Loucy (cell line): ENCODE measurements around the gene QPCTL.

Source experiments
- H2AFZ ChIP-seq: fragments of 200-600 bp; sonication (generic); 2 replicates; pipeline ENCODE4 v1.6.0; 2016; ENCODE audit warnings: antibody characterized with exemption, mild to moderate bottlenecking, low read length, moderate library complexity
- H3F3A ChIP-seq: fragments of 200-600 bp; 2 replicates; pipeline ENCODE4 v1.6.0; 2016; ENCODE audit warnings: antibody characterized with exemption, low read depth, mild to moderate bottlenecking
- H3K27me3 ChIP-seq: fragments of 200-600 bp; sonication (generic); 2 replicates; pipeline ENCODE4 v1.6.1; 2014; ENCODE audit warnings: low read length, mild to moderate bottlenecking; ENCODE audit not compliant: insufficient read depth, poor library complexity, severe bottlenecking
- H3K36me3 ChIP-seq: fragments of 200-600 bp; sonication (generic); 2 replicates; pipeline ENCODE4 v1.6.1; 2016; ENCODE audit warnings: low read length; ENCODE audit not compliant: insufficient read depth
- H3K4me1 ChIP-seq: fragments of 200-600 bp; sonication (generic); 2 replicates; pipeline ENCODE4 v1.5.1; 2014; ENCODE audit warnings: low read length, mild to moderate bottlenecking; ENCODE audit not compliant: insufficient read depth, poor library complexity, severe bottlenecking
- H3K4me2 ChIP-seq: fragments of 200-600 bp; sonication (generic); 2 replicates; pipeline ENCODE4 v1.6.0; 2014; ENCODE audit warnings: antibody characterized with exemption, low read length, low read depth, mild to moderate bottlenecking; ENCODE audit not compliant: poor library complexity, severe bottlenecking
- H3K4me3 ChIP-seq: fragments of 200-600 bp; sonication (generic); 2 replicates; pipeline ENCODE4 v1.5.1; 2014; ENCODE audit warnings: low read length, mild to moderate bottlenecking, mixed read lengths; ENCODE audit not compliant: poor library complexity, severe bottlenecking
- H3K79me2 ChIP-seq: fragments of 200-600 bp; sonication (generic); 2 replicates; pipeline ENCODE4 v1.6.1; 2014; ENCODE audit warnings: low read length; ENCODE audit not compliant: insufficient read depth
- H3K9ac ChIP-seq: fragments of 200-600 bp; sonication (generic); 2 replicates; pipeline ENCODE4 v1.6.0; 2014; ENCODE audit warnings: mild to moderate bottlenecking, low read depth, low read length, moderate library complexity; ENCODE audit not compliant: poor library complexity, severe bottlenecking
- H3K9me2 ChIP-seq: fragments of 200-600 bp; sonication (generic); replicated peaks from 2 replicates; pipeline ENCODE4 v1.6.1; 2016; ENCODE audit warnings: low read depth, low read length, mixed read lengths
- H3K9me3 ChIP-seq: fragments of 200-600 bp; sonication (generic); 2 replicates; pipeline ENCODE4 v1.6.1; 2014; ENCODE audit warnings: mild to moderate bottlenecking, antibody characterized with exemption, low read length, low read depth; ENCODE audit not compliant: insufficient read depth
- H4K20me1 ChIP-seq: fragments of 200-600 bp; sonication (generic); 2 replicates; pipeline ENCODE4 v1.6.0; 2014; ENCODE audit warnings: antibody characterized with exemption, low read length, mild to moderate bottlenecking; ENCODE audit not compliant: insufficient read depth, poor library complexity, severe bottlenecking
- EZH2phosphoT487 ChIP-seq: fragments of 200-600 bp; IDR thresholded peaks from 2 replicates; pipeline ENCODE4 v1.6.1; 2018; ENCODE audit warnings: antibody characterized with exemption, mild to moderate bottlenecking, moderate library complexity, borderline replicate concordance
- TF ChIP-seq, protein P1 (sequence below): fragments of 200-600 bp; sonication (generic); conservative IDR thresholded peaks from 2 replicates; pipeline ENCODE4 v1.5.1; 2014; ENCODE audit warnings: mild to moderate bottlenecking, antibody characterized with exemption, low read length

Gene QPCTL

DNA sequence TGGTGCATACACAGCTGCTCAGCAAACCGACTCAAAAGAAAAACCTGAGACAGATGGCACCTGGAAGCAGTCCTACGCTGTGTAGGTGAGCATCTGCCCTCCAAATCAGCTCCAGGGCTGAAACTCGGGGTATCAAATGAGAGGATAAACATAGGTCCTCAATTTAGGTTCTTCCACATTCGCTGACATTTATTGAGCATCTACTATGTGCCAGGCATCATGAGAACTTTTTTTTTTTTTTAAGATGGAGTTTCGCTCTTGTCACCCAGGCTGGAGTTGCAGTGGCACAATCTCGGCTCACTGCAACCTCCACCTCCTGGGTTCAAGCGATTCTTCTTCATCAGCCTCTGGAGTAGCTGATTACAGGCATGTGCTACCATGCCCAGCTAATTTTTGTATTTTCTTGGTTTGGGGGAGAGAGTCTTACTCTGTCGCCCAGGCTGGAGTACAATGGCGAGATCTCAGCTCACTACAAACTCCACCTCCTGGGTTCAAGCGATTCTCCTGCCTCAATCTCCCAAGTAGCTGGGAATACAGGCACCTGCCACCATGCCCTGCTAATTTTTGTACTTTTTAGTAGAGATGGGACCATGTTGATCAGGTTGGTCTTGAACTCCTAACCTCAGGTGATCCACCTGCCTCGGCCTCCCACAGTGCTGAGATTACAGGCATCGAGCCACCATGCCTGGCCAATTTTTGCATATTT, 13.4 kb downstream of the QPCTL start:
- Histone ChIP-seq H3K4me3 (no peak overlapping the region), H3K79me2 (no peaks in the 10 kb centered on the region), H3F3A (no peaks in the 10 kb centered on the region), H3K4me2 (no peak overlapping the region), H4K20me1 (no peaks in the 10 kb centered on the region), H2AFZ (no peak overlapping the region), H3K9me2 (no peaks in the 10 kb centered on the region), H3K9ac (no peak overlapping the region), H3K36me3 (peaks cover 4% of the 10 kb centered on the region; the same call in 1 of the 2 replicates), H3K27me3 (no peaks in the 10 kb centered on the region), H3K4me1 (no peaks in the 10 kb centered on the region), H3K9me3 (no peaks in the 10 kb centered on the region)
- no peak for TF ChIP-seq EZH2phosphoT487
- TF ChIP-seq, protein P1, sequence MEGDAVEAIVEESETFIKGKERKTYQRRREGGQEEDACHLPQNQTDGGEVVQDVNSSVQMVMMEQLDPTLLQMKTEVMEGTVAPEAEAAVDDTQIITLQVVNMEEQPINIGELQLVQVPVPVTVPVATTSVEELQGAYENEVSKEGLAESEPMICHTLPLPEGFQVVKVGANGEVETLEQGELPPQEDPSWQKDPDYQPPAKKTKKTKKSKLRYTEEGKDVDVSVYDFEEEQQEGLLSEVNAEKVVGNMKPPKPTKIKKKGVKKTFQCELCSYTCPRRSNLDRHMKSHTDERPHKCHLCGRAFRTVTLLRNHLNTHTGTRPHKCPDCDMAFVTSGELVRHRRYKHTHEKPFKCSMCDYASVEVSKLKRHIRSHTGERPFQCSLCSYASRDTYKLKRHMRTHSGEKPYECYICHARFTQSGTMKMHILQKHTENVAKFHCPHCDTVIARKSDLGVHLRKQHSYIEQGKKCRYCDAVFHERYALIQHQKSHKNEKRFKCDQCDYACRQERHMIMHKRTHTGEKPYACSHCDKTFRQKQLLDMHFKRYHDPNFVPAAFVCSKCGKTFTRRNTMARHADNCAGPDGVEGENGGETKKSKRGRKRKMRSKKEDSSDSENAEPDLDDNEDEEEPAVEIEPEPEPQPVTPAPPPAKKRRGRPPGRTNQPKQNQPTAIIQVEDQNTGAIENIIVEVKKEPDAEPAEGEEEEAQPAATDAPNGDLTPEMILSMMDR: no peak

DNA sequence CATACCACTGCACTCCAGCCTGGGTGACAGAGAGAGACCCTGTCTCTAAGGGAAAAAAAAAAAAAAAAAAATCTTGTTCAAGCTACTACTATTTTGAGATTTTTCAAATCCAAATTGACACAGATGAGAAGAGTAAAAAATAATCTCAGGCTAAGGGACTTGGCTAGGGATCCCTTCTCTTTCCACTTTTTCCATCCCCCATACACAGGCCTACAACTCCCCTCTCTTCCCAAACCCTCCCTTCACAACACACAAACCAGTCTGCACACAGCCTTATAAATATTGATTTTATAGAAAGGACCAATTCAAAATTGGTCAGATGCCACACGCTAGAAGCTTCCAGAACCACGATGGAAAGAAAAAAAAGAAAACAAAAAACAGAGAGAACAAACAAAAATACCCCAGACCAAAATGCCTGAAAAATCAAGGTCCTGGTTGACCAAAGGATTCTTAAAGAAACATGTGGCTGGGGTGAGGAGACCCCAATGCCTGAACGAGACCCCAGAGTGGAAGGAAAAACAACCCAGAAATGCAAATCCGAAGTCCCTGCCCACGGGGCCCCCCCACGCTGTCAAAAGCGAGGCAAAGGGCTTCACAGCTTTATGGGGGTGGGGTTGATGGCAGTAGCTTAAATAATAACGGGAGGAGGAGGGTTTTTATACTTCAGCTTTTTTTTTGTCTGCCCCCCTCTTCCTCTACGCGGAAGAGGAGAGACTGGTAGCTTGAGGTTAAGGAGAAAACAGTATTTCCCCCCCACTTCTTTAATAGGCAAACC, 18.1 kb downstream of the QPCTL start:
- TF ChIP-seq, protein P1: no peak
- TF ChIP-seq EZH2phosphoT487: no peak
- H3K4me2 ChIP-seq: no peak overlapping the region
- H3K79me2 ChIP-seq: peaks cover 35% of the 10 kb centered on the region
- peaks cover 3% of the 10 kb centered on the region for H4K20me1 ChIP-seq
- no peak overlapping the region for H3K4me3 ChIP-seq
- peaks cover 6% of the 10 kb centered on the region for H3K4me1 ChIP-seq
- no peak overlapping the region for H3K9ac ChIP-seq
- no peaks in the 10 kb centered on the region for H3F3A ChIP-seq
- no peaks in the 10 kb centered on the region for H3K9me3 ChIP-seq
- H2AFZ ChIP-seq: no peak overlapping the region
- H3K36me3 ChIP-seq: peaks cover 10% of the 10 kb centered on the region; the same call in 1 of the 2 replicates
- H3K27me3 ChIP-seq: no peaks in the 10 kb centered on the region
- no peaks in the 10 kb centered on the region for H3K9me2 ChIP-seq

- Histone ChIP-seq H3K4me1 (peaks cover 18% of the 10 kb centered on the region), H3K9me2 (no peaks in the 10 kb centered on the region), H3K9me3 (no peaks in the 10 kb centered on the region), H2AFZ (no peak overlapping the region), H3K4me3 (no peak overlapping the region), H3F3A (no peaks in the 10 kb centered on the region), H4K20me1 (peaks cover 3% of the 10 kb centered on the region), H3K27me3 (no peaks in the 10 kb centered on the region), H3K9ac (no peak overlapping the region), H3K79me2 (peaks cover 49% of the 10 kb centered on the region), H3K4me2 (no peak overlapping the region), H3K36me3 (peaks cover 10% of the 10 kb centered on the region; the same call in 1 of the 2 replicates)
- no peak for TF ChIP-seq EZH2phosphoT487
- TF ChIP-seq, protein P1: no peak
Measured at GRCh38 chr19:45711851-45712698, 19.6 kb downstream of the QPCTL start.
